ENCODE results near the gene SPON2.

- TF ChIP-seq, protein P1, sequence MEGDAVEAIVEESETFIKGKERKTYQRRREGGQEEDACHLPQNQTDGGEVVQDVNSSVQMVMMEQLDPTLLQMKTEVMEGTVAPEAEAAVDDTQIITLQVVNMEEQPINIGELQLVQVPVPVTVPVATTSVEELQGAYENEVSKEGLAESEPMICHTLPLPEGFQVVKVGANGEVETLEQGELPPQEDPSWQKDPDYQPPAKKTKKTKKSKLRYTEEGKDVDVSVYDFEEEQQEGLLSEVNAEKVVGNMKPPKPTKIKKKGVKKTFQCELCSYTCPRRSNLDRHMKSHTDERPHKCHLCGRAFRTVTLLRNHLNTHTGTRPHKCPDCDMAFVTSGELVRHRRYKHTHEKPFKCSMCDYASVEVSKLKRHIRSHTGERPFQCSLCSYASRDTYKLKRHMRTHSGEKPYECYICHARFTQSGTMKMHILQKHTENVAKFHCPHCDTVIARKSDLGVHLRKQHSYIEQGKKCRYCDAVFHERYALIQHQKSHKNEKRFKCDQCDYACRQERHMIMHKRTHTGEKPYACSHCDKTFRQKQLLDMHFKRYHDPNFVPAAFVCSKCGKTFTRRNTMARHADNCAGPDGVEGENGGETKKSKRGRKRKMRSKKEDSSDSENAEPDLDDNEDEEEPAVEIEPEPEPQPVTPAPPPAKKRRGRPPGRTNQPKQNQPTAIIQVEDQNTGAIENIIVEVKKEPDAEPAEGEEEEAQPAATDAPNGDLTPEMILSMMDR (conservative IDR thresholded peaks at IDR 0.05 in 1 of 2, IDR thresholded peaks at IDR 0.05 in 1 of 2; ENCODE audit: extremely low read depth in 1 of 2, insufficient read depth in 1 of 2, low read depth in 1 of 2, low read length in 2 of 2): no peak
- no peak for TF ChIP-seq EZH2 (IDR thresholded peaks at IDR 0.05; ENCODE audit: borderline replicate concordance, low read length)
Measured at GRCh38 chr4:1211371-1211770, 39.0 kb upstream of the SPON2 start.
